Esophagus squamous epithelium (tissue), 4 donors: Measurements from ENCODE around the gene TMCO2.

Experiments used
- POLR2A ChIP-seq, 4 donors: fragments of 450-650 bp; IDR thresholded peaks; one replicate each; pipeline ENCODE4 v1.6.1; 2017; ENCODE audit warnings: antibody characterized with exemption in 4 of 4, mild to moderate bottlenecking in 4 of 4, moderate library complexity in 3 of 4
- TF ChIP-seq, protein P1 (sequence below), 6 experiments: fragments of 450-650 bp in 4 of 6; fragments of 200-600 bp in 2 of 6; sonication (generic) in 2 of 6; IDR thresholded peaks; one replicate each; pipeline ENCODE4 v1.5.1; 2016 to 2019; ENCODE audit warnings: antibody characterized with exemption in 6 of 6, mild to moderate bottlenecking in 4 of 6, moderate library complexity in 4 of 6

DNA sequence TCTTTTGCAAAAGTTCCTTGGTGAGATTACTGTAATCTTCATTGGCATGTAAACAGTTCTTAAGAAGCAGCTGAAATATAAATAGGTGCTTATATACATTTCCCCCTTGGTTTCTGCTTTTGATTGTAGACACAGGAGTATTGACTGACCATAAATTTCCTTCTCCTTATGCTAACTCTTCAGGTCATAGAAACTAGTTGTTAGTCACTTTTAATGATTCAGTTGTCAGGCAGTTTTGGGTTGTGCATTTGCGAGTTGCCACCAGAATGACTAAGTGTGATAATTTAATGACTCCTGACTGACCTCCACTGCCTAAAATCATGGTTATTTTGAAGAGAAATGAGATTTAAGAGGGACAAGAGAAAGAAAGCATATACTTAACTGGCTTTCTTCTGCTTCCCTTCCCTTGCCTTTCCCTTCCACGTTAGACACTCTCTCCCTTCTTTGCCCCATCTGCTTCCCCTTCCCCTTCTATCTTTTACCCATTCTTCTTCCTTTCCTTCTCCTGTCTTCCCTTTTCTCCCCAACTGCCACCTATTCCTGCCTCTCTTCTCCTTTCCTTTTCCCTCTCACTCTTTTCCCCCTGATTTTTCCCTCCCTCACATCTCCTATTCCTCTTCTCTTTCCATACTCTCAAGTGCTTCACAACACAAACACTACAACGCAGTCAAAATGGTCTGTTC lies 22.6 kb downstream of the TMCO2 start:
- TF ChIP-seq, protein P1, sequence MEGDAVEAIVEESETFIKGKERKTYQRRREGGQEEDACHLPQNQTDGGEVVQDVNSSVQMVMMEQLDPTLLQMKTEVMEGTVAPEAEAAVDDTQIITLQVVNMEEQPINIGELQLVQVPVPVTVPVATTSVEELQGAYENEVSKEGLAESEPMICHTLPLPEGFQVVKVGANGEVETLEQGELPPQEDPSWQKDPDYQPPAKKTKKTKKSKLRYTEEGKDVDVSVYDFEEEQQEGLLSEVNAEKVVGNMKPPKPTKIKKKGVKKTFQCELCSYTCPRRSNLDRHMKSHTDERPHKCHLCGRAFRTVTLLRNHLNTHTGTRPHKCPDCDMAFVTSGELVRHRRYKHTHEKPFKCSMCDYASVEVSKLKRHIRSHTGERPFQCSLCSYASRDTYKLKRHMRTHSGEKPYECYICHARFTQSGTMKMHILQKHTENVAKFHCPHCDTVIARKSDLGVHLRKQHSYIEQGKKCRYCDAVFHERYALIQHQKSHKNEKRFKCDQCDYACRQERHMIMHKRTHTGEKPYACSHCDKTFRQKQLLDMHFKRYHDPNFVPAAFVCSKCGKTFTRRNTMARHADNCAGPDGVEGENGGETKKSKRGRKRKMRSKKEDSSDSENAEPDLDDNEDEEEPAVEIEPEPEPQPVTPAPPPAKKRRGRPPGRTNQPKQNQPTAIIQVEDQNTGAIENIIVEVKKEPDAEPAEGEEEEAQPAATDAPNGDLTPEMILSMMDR (IDR thresholded peaks at IDR 0.05) = no peak
- no peak for TF ChIP-seq POLR2A (IDR thresholded peaks at IDR 0.05)
